Stimulated activated CD8-positive, alpha-beta memory T cell treated with anti-CD3 and anti-CD28 coated beads, Interleukin-7, amount 100 ng/mL, for 4 hours (primary cell): ENCODE data around the gene DOK5.
"Not testable (repeated sequence)": the region's sequence is repeated elsewhere in the genome, so short reads cannot be mapped to it uniquely, and the experiment has no call there.

ENCODE experiments used
- DNase-seq, 2 donors: peaks; one replicate each; pipeline ENCODE4 v3.0.0-alpha.2; 2020; ENCODE audit warnings: low read depth in 2 of 2

The DOK5 gene

GRCh38 chr20:54470697-54471096 is 4.7 kb upstream of the DOK5 start:
- no peak for DNase-seq

DNA sequence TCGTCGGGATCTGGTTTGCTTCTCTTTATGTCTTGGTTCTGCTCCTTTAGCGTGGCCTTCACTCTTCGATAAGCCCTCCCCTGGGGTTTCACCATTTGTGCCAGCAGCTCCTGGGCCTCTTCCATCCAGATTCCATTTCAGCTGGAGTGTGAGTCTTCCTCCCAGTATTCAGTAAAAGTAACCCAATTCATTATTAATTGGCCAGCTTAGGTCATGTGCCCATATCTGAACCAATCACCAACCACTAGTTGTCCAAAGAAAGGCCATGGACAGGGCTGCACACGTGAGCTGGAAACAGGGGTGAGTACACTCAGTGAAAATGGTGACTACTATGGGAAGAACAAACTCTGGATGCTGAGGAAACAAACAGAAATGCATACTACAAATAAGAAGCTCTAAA is 2.8 kb upstream of the DOK5 start:
- no peak for DNase-seq

- DNase-seq = no peak
Observed at GRCh38 chr20:54473340-54473739, 2.1 kb upstream of the DOK5 start.

DNA sequence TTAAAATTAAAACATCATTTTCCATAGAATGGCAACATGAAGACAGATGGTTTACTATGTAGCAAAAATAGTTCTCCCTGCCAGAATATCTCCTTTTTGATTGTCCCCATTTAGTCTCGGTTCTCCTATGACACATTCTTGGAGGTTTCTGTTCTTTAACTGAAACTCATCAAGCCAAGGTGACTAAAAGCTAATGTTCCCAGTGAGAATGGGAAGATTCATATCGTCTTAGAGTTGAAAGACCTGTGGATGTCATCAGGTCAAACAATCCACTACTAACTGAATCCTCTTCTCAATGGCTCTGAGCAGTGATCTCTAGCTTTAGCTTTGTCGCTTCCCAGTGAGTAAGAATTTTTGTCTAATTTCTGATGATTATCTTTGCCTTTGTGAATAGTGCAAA is 1.3 kb upstream of the DOK5 start:
- DNase-seq = no peak

DNA sequence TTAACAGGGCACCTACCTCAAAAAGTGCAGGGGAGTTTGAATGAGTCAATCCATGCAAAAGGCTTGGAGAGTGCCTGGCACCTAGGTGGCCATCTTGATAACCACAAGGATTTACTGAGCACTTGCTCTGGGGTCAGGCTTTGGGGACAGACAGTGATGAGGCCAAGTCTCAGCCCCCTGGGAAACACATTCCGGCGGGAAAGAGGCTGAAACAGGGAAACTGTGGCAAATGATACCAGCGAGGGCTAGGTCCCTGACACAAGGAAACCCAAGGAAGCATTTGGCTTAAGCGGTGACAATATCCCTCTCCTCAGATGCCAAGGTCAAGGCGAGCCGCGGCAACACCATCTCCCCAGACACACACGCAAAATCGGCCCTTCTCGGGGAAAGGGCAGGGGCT is 527 bp upstream of the DOK5 start:
- DNase-seq = no peak

- no peak for DNase-seq
Observed at GRCh38 chr20:54476169-54477009, 996 bp downstream of the DOK5 start.

DNA sequence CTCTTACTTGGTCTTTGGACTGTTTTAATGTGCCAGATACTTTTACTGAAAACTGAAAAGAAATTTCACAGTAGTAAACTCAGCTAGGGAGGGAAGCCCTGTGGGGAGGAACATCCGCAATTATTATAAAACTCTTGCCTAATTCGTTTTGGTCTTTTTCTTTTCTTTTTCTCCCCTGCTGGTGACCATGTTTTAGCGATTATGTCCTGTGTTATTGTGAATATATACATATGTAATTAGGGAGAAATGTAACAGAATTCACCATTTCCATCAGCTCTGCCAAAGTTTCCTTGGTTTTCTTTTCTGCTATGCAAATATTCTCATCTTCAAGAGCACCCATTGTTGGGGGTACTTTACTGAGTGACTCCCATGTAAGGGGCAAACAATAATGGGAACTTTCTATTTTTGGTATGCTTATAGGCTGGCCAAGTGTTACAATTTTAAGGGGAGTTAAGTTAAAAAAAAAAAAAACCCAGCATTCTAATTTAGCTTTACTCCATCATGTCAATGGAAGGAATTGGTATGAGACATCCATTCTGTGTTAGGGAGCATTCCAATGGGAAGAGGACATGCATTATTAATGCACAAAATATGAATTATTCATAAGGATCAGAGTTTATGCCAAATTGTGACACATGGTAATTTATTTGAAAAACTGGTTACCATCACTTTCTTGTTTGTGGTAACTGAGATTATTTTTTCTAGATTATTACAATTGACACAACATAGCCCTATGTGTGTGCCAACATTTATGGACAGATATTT is 2.0 kb downstream of the DOK5 start:
- no peak for DNase-seq

DNA sequence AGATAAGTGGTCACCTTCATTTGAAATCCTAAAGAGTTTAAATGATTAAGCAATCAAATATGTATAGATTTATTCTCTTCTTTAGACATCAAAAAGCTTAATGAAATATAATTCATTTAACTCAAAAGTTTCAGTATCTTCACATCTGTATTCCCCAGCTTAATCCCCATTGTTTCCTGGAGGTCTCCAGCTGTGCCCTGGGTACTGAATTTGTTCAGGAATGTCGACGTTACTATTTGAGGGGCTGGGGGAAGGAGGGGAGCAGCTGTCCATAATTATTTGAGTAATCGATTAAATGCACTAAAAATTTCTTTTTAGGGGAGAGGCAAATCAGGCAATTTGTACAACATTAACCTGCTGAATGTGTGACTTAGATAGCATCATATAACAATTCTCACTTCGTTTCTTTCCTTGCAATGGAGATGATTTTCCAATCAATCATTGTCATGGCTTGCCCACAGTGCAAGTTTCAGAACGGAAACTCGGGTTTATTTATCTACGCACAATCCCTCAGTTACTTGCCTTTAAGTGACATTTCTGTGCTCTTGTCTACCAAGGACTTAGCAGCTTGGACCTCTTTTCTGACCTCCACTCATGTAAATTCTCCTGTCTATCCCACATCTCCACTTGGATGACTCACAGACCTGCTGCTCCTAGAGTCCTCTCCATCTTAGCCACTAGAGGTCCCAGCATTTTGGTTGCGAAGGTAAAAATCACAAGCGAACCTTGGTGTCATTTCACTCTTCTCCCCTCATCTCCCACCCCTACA is 3.9 kb downstream of the DOK5 start:
- no peak for DNase-seq

DNA sequence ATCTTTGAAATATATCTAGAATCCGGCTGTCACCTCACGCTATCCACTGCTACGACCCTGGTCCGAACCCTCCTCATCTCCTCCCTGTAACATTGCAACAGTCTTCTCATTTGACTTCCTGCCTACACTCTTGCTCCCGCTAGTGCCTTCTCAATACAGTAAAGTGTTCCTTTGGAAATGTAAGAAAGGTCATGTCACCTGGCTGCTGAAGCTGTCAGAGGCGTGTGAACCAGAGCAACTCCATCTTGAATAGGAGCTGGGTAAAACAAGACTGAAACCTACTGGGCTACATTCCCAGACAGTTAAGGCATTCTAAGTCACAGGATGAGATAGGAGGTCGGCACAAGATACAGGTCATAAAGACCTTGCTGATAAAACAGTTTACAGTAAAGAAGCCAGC is 4.5 kb downstream of the DOK5 start:
- DNase-seq = not testable (repeated sequence)

DNA sequence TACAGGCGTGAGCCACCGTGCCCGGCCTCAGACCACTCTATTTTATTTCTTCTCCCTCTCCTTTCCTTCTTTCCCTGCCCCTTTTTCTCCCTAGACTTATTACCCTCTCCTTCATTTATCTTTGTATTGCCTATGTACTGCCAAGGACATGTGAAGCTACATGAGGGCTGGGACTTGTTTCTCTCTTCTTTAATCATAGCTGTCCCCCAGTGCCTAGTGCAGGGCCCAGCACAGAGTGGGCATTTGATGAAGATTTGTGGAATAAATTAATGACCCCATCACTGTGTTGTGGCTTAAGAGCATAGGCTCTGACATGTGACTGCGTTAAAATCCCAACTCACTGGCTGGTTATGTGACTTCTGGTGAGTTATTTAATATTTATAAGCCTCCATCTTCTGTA is 6.0 kb downstream of the DOK5 start:
- no peak for DNase-seq

GRCh38 chr20:54485631-54486030 is 10.2 kb downstream of the DOK5 start:
- DNase-seq = no peak

DNA sequence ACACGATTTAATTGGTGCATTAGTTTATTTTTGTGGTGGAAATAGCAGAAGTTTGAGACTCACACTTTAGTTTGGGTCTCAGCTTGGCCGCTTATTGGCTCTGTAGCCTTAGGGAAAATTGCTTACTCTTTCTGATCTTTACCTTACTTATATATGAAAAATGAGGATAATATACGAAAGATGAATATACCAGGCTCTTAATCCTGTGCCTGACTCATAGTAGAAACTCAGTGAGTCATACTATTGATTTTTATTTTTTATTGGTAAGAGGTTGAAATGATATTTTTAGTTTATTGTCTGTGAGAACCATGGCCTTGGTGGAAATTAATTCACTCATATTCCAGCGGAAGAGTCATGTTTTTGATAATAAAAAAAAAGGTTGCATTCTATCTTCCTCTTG is 11.2 kb downstream of the DOK5 start:
- no peak for DNase-seq

- DNase-seq = no peak
Observed at GRCh38 chr20:54488442-54488841, 13.0 kb downstream of the DOK5 start.

GRCh38 chr20:54491506-54491905 is 16.1 kb downstream of the DOK5 start:
- DNase-seq = no peak

GRCh38 chr20:54494303-54495006 is 19.1 kb downstream of the DOK5 start:
- DNase-seq = no peak

DNA sequence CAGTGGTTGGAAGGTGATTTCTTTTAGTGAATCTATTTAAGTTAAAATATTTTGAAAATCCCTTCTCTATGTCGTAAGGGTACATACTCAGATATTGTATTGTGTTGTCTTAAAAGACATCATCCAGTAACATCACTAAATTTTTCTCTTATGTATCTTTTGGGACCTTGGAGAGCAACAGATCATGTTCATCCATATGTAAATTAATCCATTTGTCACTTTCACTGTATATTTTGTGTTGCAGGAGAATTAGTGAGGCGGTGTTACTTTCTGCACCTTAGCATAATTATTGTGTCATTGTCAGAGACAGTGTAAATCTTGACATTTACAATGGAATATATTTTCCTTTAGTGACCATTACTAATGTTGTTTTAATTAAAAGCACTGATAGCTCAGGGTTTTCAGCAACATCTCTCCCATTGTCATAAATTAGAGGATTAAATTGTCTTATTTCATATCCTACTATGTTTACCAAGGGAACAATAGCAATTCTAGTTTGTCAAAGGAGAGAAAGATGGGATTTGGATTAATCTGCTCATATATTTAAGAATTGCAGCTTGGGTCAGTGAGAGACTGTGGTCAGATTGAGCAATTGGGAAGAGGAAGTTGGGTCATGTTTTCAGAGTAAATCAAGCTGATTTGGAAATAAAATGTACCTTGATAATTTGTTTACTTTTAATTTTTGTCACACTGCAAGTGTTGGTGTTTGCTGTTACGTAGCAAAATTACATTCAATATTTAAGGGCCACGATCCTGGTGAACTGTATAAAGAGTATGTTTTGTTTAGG is 22.7 kb downstream of the DOK5 start:
- DNase-seq = no peak

DNA sequence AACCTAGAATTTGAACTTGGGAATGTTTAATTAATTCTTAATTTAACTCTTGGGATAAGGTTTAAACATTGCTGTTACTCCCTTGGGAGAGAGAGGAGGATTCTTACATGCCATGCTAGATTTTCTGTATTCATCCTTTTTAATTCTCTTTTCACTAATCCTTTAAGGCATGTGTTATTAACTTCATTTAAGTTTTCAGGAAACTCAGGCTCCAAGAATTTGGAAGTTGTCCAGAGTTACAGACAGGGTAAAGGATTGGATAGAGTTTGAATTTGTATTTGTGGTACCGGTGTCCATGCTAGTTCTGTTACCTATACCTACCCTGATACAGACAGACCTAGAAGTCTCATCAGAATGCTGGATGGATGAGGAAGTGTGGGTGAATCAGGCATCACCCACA is 23.7 kb downstream of the DOK5 start:
- DNase-seq = no peak

- DNase-seq = no peak
Observed at GRCh38 chr20:54502179-54502578, 26.8 kb downstream of the DOK5 start.

DNA sequence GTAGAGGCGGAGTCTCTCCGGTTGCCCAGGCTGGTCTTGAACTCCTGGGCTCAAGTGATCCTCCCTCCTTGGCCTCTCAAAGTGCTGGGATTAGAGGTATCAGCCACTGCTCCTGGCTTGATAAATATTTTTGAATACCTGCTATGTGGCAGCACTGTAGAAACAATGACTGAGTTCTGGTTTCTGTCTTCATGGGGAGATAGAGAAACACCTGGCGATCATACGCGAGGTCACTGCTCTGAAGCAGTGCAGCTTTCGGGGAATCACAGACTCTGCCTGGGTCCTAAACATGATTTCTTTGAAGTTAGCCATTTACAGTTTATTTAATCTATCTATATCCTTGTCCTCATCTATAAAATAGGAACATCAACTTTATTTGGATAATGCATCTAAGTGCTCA is 31.2 kb downstream of the DOK5 start:
- DNase-seq = no peak

DNA sequence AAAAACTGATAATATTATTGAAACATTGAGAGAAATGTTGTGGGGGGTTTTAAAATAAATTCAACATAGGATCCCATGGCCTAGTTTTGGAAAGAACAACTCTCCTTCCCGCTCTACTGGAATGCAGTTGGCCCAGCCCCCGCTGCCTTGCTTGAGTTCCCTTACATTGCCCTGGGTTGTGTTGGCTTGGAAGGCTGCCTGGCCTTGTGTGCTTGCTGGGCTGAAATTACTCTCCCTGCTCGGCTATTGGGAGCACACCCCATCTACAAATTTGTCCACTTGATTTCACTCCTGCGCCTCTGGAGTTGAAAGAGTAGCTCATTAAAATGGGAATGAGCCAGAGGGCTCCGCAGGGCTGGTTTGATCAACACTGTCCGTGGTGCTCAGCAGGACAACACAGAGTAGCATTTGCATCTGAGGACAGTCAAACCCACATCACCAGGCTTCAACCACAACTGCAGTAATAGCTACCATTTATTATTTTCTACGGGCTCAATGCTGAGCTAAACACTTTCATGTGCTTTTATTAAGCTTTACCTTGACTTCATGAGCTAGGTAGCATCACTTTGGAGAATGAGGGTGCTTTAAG is 35.2 kb downstream of the DOK5 start:
- DNase-seq = no peak

DNA sequence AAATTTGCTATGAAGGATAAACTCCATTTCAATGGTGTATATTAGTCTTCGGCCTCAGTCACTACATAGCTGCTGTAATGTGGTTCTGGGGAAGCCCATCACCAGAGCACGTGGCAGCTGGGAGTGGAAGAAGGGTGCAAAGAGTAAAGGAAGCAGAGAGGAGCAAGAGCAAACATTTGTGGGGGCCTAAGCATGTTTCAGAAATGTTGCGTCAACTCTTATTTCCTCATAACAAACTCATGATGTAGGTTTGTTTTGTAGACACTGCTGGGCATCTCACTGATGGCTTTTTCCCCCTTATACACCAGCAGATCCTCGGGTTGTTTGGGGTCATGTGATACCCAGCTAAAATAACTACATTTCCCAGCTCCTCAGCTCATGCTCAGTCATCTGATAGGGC is 37.3 kb downstream of the DOK5 start:
- no peak for DNase-seq
